ENCODE data around the gene FOXN4.

Gene FOXN4

DNA sequence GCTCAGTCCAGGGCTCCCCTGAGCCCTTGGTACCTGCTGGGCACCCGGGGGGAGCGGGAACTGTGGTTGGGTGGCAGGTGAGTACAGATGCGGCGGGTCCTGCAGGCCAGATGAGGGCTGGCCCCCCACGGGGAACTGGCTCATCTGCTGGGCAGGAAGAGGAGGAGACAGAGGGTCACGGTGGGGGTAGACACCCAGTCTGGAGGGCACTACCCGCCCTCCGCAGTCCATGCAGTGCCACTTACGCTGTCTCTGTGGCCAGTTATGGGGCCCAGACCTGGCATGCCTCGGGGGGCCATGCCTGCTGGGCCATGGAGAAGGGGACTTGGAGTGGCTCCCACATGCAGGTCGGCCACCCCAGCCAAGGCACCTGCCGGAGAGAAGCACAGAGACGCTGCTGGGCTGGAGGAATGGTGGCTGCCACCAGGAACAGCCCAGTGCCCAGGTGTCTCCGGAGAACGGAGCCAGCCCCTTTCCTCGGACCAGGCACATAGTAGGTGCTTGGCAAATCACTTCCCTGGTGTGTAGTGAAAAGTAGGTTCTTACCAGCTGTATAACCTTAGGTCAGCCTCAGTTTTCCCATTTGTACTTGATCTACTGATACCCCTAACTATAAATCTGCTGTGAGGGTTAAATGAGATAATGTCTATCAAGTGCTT is 21.1 kb downstream of the FOXN4 start:
- ChIA-PET CTCF (no interaction called here), POLR2A (no interaction called here)
- TF ChIP-seq, protein P1, sequence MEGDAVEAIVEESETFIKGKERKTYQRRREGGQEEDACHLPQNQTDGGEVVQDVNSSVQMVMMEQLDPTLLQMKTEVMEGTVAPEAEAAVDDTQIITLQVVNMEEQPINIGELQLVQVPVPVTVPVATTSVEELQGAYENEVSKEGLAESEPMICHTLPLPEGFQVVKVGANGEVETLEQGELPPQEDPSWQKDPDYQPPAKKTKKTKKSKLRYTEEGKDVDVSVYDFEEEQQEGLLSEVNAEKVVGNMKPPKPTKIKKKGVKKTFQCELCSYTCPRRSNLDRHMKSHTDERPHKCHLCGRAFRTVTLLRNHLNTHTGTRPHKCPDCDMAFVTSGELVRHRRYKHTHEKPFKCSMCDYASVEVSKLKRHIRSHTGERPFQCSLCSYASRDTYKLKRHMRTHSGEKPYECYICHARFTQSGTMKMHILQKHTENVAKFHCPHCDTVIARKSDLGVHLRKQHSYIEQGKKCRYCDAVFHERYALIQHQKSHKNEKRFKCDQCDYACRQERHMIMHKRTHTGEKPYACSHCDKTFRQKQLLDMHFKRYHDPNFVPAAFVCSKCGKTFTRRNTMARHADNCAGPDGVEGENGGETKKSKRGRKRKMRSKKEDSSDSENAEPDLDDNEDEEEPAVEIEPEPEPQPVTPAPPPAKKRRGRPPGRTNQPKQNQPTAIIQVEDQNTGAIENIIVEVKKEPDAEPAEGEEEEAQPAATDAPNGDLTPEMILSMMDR (IDR thresholded peaks at IDR 0.05; ENCODE audit: control extremely low read depth, extremely low read depth, low read depth, missing control alignments) = no peak
- DNase-seq (ENCODE audit: extremely low spot score) = no peak

GRCh38 chr12:109287181-109287580 is 21.9 kb downstream of the FOXN4 start:
- TF ChIP-seq, protein P1 (IDR thresholded peaks at IDR 0.05; ENCODE audit: control extremely low read depth, extremely low read depth, low read depth, missing control alignments) = no peak
- DNase-seq (ENCODE audit: extremely low spot score) = no peak
- ChIA-PET CTCF (no interaction called here), POLR2A (no interaction called here)

- DNase-seq (ENCODE audit: extremely low spot score) = no peak
- ChIA-PET POLR2A (no interaction called here), CTCF (no interaction called here)
- TF ChIP-seq, protein P1 (IDR thresholded peaks at IDR 0.05; ENCODE audit: control extremely low read depth, extremely low read depth, low read depth, missing control alignments) = no peak
Measured at GRCh38 chr12:109286652-109287051, 22.4 kb downstream of the FOXN4 start.

DNA sequence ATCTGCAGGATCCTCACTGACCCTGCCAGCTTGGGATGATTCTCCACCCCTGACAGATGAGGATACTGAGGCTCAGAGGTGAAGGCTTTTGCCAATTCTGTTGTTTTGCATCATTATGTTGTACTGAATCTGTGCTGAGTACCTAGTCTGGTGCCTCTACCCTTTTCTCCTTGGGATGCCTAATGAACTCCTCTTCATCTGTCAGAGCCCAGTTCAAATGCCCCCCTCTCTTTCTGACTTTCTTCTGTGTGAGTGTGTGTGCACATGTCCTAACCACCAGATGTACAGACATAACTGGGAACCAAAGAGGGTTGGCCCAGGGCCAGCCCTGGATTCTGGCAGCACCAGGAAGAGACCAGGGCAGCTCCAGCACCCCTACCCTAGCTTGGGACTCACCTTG is 22.8 kb downstream of the FOXN4 start:
- no peak for DNase-seq (ENCODE audit: extremely low spot score)
- ChIA-PET CTCF (no interaction called here), POLR2A (no interaction called here)
- TF ChIP-seq, protein P1 (IDR thresholded peaks at IDR 0.05; ENCODE audit: control extremely low read depth, extremely low read depth, low read depth, missing control alignments) = no peak

GRCh38 chr12:109284392-109284791 is 24.7 kb downstream of the FOXN4 start:
- no peak for DNase-seq (ENCODE audit: extremely low spot score)
- ChIA-PET CTCF (no interaction called here), POLR2A (no interaction called here)
- TF ChIP-seq, protein P1 (IDR thresholded peaks at IDR 0.05; ENCODE audit: control extremely low read depth, extremely low read depth, low read depth, missing control alignments) = no peak

DNA sequence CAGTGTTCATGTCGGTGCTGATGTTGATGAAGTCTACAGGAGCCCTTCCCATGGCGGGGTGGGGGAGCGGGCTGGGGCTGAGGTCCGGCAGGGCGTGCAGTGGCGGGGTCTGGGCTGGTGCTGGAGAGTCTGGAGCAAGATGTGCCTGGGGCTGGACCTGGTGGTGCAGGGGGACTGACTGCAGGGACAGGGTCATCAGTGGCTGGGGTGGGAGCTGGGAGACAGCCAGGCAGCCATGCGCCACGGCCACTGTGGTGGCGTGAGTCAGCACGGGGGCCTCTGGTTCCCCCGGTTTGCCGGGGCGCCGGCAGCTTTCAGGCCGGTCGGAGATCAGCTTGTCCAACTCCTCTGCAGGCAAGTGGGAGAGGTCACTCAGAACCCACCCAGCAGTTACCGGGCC is 27.6 kb downstream of the FOXN4 start:
- no peak for DNase-seq (ENCODE audit: extremely low spot score)
- ChIA-PET POLR2A (no interaction called here), CTCF (interaction anchor here (1.5 kb wide), 1 partner anchor 147 kb away, joined by 3 read pairs; no protein-coding TSS in a partner anchor)
- TF ChIP-seq, protein P1 (IDR thresholded peaks at IDR 0.05; ENCODE audit: control extremely low read depth, extremely low read depth, low read depth, missing control alignments) = no peak
